Breast epithelium (tissue), 3 donors: Measurements from ENCODE around the gene SCYGR1.

Experiments used
- CTCF ChIP-seq, 3 donors: fragments of 450-650 bp; IDR thresholded peaks; one replicate each; pipeline ENCODE4 v1.5.1; 2016 to 2017; ENCODE audit warnings: antibody characterized with exemption in 3 of 3, mild to moderate bottlenecking in 3 of 3, moderate library complexity in 3 of 3
- POLR2A ChIP-seq: fragments of 450-650 bp; IDR thresholded peaks from one replicate; pipeline ENCODE4 v1.6.1; 2016; ENCODE audit warnings: antibody characterized with exemption, mild to moderate bottlenecking, moderate library complexity
- POLR2AphosphoS5 ChIP-seq, 3 donors: sonication (generic); formaldehyde crosslinking; IDR thresholded peaks; one replicate each; pipeline ENCODE4 v1.6.1; 2017; ENCODE audit warnings: antibody characterized with exemption in 3 of 3

GRCh38 chr2:227363756-227364155 lies 24.0 kb downstream of the SCYGR1 start:
- TF ChIP-seq CTCF (IDR thresholded peaks at IDR 0.05) (no peak), POLR2A (no peak), POLR2AphosphoS5 (IDR thresholded peaks at IDR 0.05) (no peak)
